ENCODE results near the gene MERTK.
"Not testable (repeated sequence)": the region's sequence is repeated elsewhere in the genome, so short reads cannot be mapped to it uniquely, and the experiment has no call there.

The MERTK gene

GRCh38 chr2:111932841-111933291 lies 34.5 kb downstream of the MERTK start:
- H3K4me1 ChIP-seq (ENCODE audit: control insufficient read depth, low read depth, low read length): no peaks in the 10 kb centered on the region
- peaks cover 3% of the 10 kb centered on the region for H3K36me3 ChIP-seq (ENCODE audit: control insufficient read depth, low read depth, low read length)
- H3K27me3 ChIP-seq (ENCODE audit: control insufficient read depth, insufficient read depth, low read length): no peaks in the 10 kb centered on the region
- no peaks in the 10 kb centered on the region for H3K9me3 ChIP-seq (ENCODE audit: control insufficient read depth, low read depth, low read length)
- no peak overlapping the region for H3K4me3 ChIP-seq (ENCODE audit: low read length)
- H3K9ac ChIP-seq (ENCODE audit: low read length): no peak overlapping the region
- H3K27ac ChIP-seq (ENCODE audit: low read length): no peak overlapping the region

GRCh38 chr2:111933900-111934299 lies 35.5 kb downstream of the MERTK start:
- H3K27me3 ChIP-seq (ENCODE audit: control insufficient read depth, insufficient read depth, low read length); H3K27ac ChIP-seq (ENCODE audit: low read length); H3K4me3 ChIP-seq (ENCODE audit: low read length); H3K9ac ChIP-seq (ENCODE audit: low read length); H3K9me3 ChIP-seq (ENCODE audit: control insufficient read depth, low read depth, low read length); H3K36me3 ChIP-seq (ENCODE audit: control insufficient read depth, low read depth, low read length); H3K4me1 ChIP-seq (ENCODE audit: control insufficient read depth, low read depth, low read length): not testable (repeated sequence)

- H3K9me3 ChIP-seq (ENCODE audit: control insufficient read depth, low read depth, low read length): no peaks in the 10 kb centered on the region
These were observed 38.5 kb downstream of the MERTK start for GRCh38 chr2:111936881-111937280.

GRCh38 chr2:111938392-111938791 lies 40.0 kb downstream of the MERTK start:
- H3K4me1 ChIP-seq (ENCODE audit: control insufficient read depth, low read depth, low read length): no peaks in the 10 kb centered on the region
- H3K4me3 ChIP-seq (ENCODE audit: low read length): no peak overlapping the region
- no peak overlapping the region for H3K9ac ChIP-seq (ENCODE audit: low read length)
- no peaks in the 10 kb centered on the region for H3K36me3 ChIP-seq (ENCODE audit: control insufficient read depth, low read depth, low read length)
- H3K27ac ChIP-seq (ENCODE audit: low read length): no peak overlapping the region
- no peaks in the 10 kb centered on the region for H3K27me3 ChIP-seq (ENCODE audit: control insufficient read depth, insufficient read depth, low read length)
- no peaks in the 10 kb centered on the region for H3K9me3 ChIP-seq (ENCODE audit: control insufficient read depth, low read depth, low read length)

More at GRCh38 chr2:111936881-111937280, 38.5 kb downstream of the MERTK start:
- Histone ChIP-seq H3K36me3 (ENCODE audit: control insufficient read depth, low read depth, low read length) (no peaks in the 10 kb centered on the region), H3K9ac (ENCODE audit: low read length) (no peak overlapping the region), H3K4me1 (ENCODE audit: control insufficient read depth, low read depth, low read length) (no peaks in the 10 kb centered on the region), H3K27me3 (ENCODE audit: control insufficient read depth, insufficient read depth, low read length) (no peaks in the 10 kb centered on the region), H3K27ac (ENCODE audit: low read length) (no peak overlapping the region), H3K4me3 (ENCODE audit: low read length) (no peak overlapping the region)

- no peaks in the 10 kb centered on the region for H3K27me3 ChIP-seq (ENCODE audit: control insufficient read depth, insufficient read depth, low read length)
- no peaks in the 10 kb centered on the region for H3K36me3 ChIP-seq (ENCODE audit: control insufficient read depth, low read depth, low read length)
- no peaks in the 10 kb centered on the region for H3K4me1 ChIP-seq (ENCODE audit: control insufficient read depth, low read depth, low read length)
- H3K4me3 ChIP-seq (ENCODE audit: low read length): no peak overlapping the region
- no peak overlapping the region for H3K9ac ChIP-seq (ENCODE audit: low read length)
- H3K27ac ChIP-seq (ENCODE audit: low read length): no peak overlapping the region
- H3K9me3 ChIP-seq (ENCODE audit: control insufficient read depth, low read depth, low read length): no peaks in the 10 kb centered on the region
These were observed 42.2 kb downstream of the MERTK start for GRCh38 chr2:111940333-111941196.

GRCh38 chr2:111941531-111941930 lies 43.1 kb downstream of the MERTK start:
- Histone ChIP-seq H3K9ac (ENCODE audit: low read length) (no peak overlapping the region), H3K27me3 (ENCODE audit: control insufficient read depth, insufficient read depth, low read length) (no peaks in the 10 kb centered on the region), H3K4me1 (ENCODE audit: control insufficient read depth, low read depth, low read length) (no peaks in the 10 kb centered on the region), H3K27ac (ENCODE audit: low read length) (no peak overlapping the region), H3K4me3 (ENCODE audit: low read length) (no peak overlapping the region), H3K9me3 (ENCODE audit: control insufficient read depth, low read depth, low read length) (no peaks in the 10 kb centered on the region), H3K36me3 (ENCODE audit: control insufficient read depth, low read depth, low read length) (no peaks in the 10 kb centered on the region)

- no peak overlapping the region for H3K27ac ChIP-seq (ENCODE audit: low read length)
- H3K36me3 ChIP-seq (ENCODE audit: control insufficient read depth, low read depth, low read length): no peaks in the 10 kb centered on the region
- no peaks in the 10 kb centered on the region for H3K27me3 ChIP-seq (ENCODE audit: control insufficient read depth, insufficient read depth, low read length)
- no peak overlapping the region for H3K4me3 ChIP-seq (ENCODE audit: low read length)
- H3K9me3 ChIP-seq (ENCODE audit: control insufficient read depth, low read depth, low read length): no peaks in the 10 kb centered on the region
- no peaks in the 10 kb centered on the region for H3K4me1 ChIP-seq (ENCODE audit: control insufficient read depth, low read depth, low read length)
- H3K9ac ChIP-seq (ENCODE audit: low read length): no peak overlapping the region
These were observed 46.3 kb downstream of the MERTK start for GRCh38 chr2:111944531-111945210.

GRCh38 chr2:111945444-111946293 lies 47.3 kb downstream of the MERTK start:
- Histone ChIP-seq H3K4me3 (ENCODE audit: low read length) (no peak overlapping the region), H3K36me3 (ENCODE audit: control insufficient read depth, low read depth, low read length) (no peaks in the 10 kb centered on the region), H3K27me3 (ENCODE audit: control insufficient read depth, insufficient read depth, low read length) (no peaks in the 10 kb centered on the region), H3K9ac (ENCODE audit: low read length) (no peak overlapping the region), H3K27ac (ENCODE audit: low read length) (no peak overlapping the region), H3K9me3 (ENCODE audit: control insufficient read depth, low read depth, low read length) (no peaks in the 10 kb centered on the region), H3K4me1 (ENCODE audit: control insufficient read depth, low read depth, low read length) (no peaks in the 10 kb centered on the region)

- H3K4me1 ChIP-seq (ENCODE audit: control insufficient read depth, low read depth, low read length): no peaks in the 10 kb centered on the region
- H3K9me3 ChIP-seq (ENCODE audit: control insufficient read depth, low read depth, low read length): no peaks in the 10 kb centered on the region
- no peak overlapping the region for H3K4me3 ChIP-seq (ENCODE audit: low read length)
- no peak overlapping the region for H3K27ac ChIP-seq (ENCODE audit: low read length)
- H3K27me3 ChIP-seq (ENCODE audit: control insufficient read depth, insufficient read depth, low read length): no peaks in the 10 kb centered on the region
- H3K9ac ChIP-seq (ENCODE audit: low read length): no peak overlapping the region
- no peaks in the 10 kb centered on the region for H3K36me3 ChIP-seq (ENCODE audit: control insufficient read depth, low read depth, low read length)
These were observed 48.1 kb downstream of the MERTK start for GRCh38 chr2:111946294-111947114.

GRCh38 chr2:111947219-111947618 lies 48.8 kb downstream of the MERTK start:
- H3K4me3 ChIP-seq (ENCODE audit: low read length): no peak overlapping the region
- no peaks in the 10 kb centered on the region for H3K36me3 ChIP-seq (ENCODE audit: control insufficient read depth, low read depth, low read length)
- no peak overlapping the region for H3K9ac ChIP-seq (ENCODE audit: low read length)
- no peak overlapping the region for H3K27ac ChIP-seq (ENCODE audit: low read length)
- no peaks in the 10 kb centered on the region for H3K27me3 ChIP-seq (ENCODE audit: control insufficient read depth, insufficient read depth, low read length)
- H3K9me3 ChIP-seq (ENCODE audit: control insufficient read depth, low read depth, low read length): no peaks in the 10 kb centered on the region
- no peaks in the 10 kb centered on the region for H3K4me1 ChIP-seq (ENCODE audit: control insufficient read depth, low read depth, low read length)

GRCh38 chr2:111948832-111949231 lies 50.4 kb downstream of the MERTK start:
- Histone ChIP-seq H3K27ac (ENCODE audit: low read length) (no peak overlapping the region), H3K4me1 (ENCODE audit: control insufficient read depth, low read depth, low read length) (no peaks in the 10 kb centered on the region), H3K4me3 (ENCODE audit: low read length) (no peak overlapping the region), H3K36me3 (ENCODE audit: control insufficient read depth, low read depth, low read length) (no peaks in the 10 kb centered on the region), H3K9me3 (ENCODE audit: control insufficient read depth, low read depth, low read length) (no peaks in the 10 kb centered on the region), H3K27me3 (ENCODE audit: control insufficient read depth, insufficient read depth, low read length) (no peaks in the 10 kb centered on the region), H3K9ac (ENCODE audit: low read length) (no peak overlapping the region)
